GM10266 (cell line): ENCODE measurements around the gene LPXN.
A peak's percentile ranks its signal among the peaks of the same experiment; 100 is the strongest.

Source experiments
- DNase-seq: peaks from one replicate; pipeline ENCODE4 v3.0.0; 2012; ENCODE audit errors: extremely low spot score
- CTCF ChIP-seq: IDR thresholded peaks from 2 replicates; pipeline ENCODE4 v1.5.1; 2012; ENCODE audit warnings: mild to moderate bottlenecking, low read depth; ENCODE audit not compliant: control insufficient read depth, insufficient read depth; ENCODE audit errors: missing control alignments

The LPXN gene

GRCh38 chr11:58575377-58576020 is at the start of gene LPXN:
Gene LPXN (minus strand): TSS chr11:58575856. CDS start chr11:58575772, 84 bp downstream.
- peak; percentile 39 for TF ChIP-seq CTCF
- peak; percentile 5 for DNase-seq

GRCh38 chr11:58625086-58625485 is 49.4 kb upstream of the LPXN start:
- no peak for TF ChIP-seq CTCF
- DNase-seq = no peak

- DNase-seq = no peak
- no peak for TF ChIP-seq CTCF
Observed at GRCh38 chr11:58622344-58622743, 46.7 kb upstream of the LPXN start, which contains the start of gene CNTF. Gene CNTF (plus strand): TSS chr11:58622665. CDS start chr11:58622753, 88 bp downstream.

GRCh38 chr11:58621586-58622262 is 46.1 kb upstream of the LPXN start:
- TF ChIP-seq CTCF = no peak
- DNase-seq = peak; percentile 19

- peak; percentile 25 for TF ChIP-seq CTCF
- DNase-seq = no peak
Observed at GRCh38 chr11:58617976-58618557, 42.4 kb upstream of the LPXN start.

- no peak for DNase-seq
- no peak for TF ChIP-seq CTCF
Observed at GRCh38 chr11:58616594-58616993, 40.9 kb upstream of the LPXN start.

GRCh38 chr11:58615559-58615958 is 39.9 kb upstream of the LPXN start:
- no peak for DNase-seq
- TF ChIP-seq CTCF = no peak
